NCI-H2227 (cell line): ENCODE results near the gene VPS16.

Experiments
- DNase-seq: peaks from one replicate; lab custom pipeline; 2025; ENCODE audit not compliant: unreplicated experiment; lab: John Stamatoyannopoulos, UW

The VPS16 gene

DNA sequence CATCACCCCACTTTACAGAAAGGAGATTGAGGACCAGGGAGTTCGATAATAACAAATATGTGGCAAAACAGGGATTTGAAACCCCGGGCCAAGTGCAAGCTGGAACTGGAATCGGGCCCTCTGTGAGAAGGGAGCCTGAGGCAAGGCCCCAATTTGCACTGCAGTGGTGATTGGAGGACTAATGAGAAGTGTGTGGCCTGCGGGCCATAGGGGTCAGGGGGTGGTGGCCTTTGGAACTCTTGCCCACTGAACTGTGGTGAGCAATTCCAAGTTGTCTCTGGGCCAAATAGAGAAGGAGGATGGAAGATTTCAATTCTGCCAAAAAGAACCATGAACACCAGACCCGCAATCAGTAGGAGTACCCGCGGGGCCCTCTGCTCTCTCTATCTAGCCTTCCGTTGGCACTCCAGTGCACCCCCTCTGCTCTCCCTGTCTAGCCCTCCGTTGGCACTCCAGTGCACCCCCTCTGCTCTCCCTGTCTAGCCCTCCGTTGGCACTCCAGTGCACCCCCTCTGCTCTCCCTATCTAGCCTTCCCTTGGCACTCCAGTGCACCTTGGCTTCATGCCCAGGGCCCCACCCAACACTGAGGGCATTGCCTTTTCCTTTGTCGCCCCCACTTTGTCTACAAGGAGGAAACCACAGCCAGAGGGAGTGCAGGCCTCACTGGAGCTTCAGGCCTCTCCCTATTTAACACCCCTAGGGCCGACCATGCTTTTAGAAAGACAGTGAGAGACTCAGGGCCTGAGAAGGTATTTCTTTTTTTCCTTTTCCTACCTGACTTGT lies 26.7 kb downstream of the VPS16 start:
- DNase-seq: no peak

DNA sequence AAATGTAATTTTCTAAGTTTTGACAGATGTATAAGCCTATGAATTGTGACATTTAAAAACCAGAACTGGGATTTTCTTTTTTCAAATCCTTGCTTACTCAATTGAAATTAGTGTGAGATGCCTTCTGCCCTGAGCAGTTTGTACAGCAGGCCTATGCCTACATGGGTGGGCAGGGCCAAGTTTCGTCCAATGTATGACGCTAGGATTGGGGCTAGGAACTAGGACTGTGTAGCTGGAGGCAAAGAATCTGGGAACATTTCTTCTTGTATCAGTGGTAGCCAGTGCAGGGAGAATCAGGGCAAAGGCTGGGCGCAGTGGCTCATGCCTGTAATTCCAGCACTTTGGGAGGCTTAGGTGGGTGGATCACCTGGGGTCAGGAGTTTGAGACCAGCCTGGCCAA lies 28.8 kb downstream of the VPS16 start:
- DNase-seq: no peak

DNA sequence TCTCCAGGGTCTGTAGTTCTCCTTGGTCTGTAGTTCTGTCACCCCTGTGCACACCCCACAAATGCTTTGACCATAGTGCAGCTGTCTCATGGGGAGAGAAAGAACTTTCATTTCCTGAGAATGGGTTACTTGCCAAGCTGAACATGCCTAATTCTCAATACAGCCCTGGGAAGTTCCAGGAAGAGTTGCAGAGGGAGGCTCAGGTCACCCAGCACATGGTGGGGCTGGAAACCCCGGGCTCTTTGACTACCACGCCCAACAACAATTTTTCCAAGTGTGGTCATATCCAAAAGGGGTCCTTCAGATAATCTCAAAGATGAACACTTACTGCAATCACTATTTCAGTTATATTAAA lies 30.5 kb downstream of the VPS16 start:
- no peak for DNase-seq

GRCh38 chr20:2871661-2872458 lies 31.3 kb downstream of the VPS16 start:
- DNase-seq: no peak

DNA sequence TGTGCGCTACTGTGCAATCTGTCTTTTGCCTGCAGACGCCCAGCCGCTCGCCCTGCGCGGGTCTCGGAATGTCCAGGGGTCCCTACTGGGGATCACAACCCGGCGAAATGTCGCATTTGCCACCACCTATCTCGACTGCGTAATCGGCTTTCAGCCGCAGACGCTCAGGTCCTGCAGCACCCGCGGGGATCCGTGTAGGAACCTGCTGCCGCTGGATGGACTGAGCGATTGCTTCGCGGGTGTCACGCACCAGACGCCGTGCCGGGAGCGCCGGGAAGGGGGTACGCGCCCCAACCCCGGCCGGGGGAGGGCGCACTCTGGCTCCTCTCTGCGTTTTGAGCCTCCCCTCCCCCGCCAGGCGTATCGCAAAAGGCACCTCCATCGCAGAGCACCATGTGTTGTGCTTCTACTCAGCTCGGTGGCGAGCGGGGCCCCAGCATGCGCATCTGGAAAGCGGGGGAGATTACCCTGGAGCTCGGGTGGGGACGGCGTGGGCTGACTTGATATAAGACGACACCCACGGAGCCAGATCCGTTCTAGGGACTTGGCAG lies 32.0 kb downstream of the VPS16 start:
- DNase-seq: peak; percentile 71

GRCh38 chr20:2873010-2873746 lies 32.6 kb downstream of the VPS16 start, which contains the start of gene PTPRA:
Gene PTPRA, plus strand, starts transcription at chr20:2873481. Its CDS starts 90,797 bp downstream, at chr20:2964278.
- peak; percentile 97 for DNase-seq

DNA sequence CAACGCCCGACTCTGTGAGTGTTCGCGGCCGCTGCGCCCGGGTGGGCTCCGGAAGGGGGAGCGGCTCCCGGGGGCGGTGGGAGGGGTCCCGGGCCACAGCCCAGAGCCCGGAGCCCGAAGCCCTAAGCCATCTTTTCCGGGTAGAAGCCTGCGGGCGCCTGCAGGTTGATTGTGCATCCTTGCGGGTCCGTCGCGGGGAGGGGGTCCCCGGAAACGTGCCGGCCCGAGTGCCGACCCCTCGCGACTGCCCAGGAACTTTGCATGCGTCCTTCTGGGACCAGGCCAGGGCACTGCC lies 33.1 kb downstream of the VPS16 start:
- DNase-seq: peak; percentile 87

- peak; percentile 18 for DNase-seq
Measured at GRCh38 chr20:2874456-2874855, 33.9 kb downstream of the VPS16 start.

GRCh38 chr20:2875690-2876203 lies 35.2 kb downstream of the VPS16 start:
- DNase-seq: no peak

GRCh38 chr20:2878515-2878914 lies 38.0 kb downstream of the VPS16 start:
- DNase-seq: no peak

GRCh38 chr20:2879146-2879545 lies 38.6 kb downstream of the VPS16 start:
- no peak for DNase-seq

DNA sequence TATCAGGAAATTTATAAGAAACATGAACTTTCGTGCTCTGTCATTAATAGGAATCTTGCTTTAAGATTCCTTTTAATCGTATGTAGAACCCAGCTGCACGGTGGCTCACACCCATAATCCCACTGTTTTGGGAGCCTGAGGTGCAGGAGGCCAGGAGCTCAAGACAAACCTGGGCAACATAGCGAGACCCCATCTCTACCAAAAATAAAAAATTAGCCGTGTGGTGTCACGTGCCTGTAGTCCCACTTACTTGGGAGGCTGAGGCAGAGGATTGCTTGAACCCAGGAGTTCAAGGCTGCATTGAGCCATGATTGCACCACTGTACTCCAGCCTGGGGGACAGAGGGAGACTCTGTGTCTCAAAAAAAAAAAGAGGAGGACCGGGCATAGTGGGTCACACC lies 40.1 kb downstream of the VPS16 start:
- DNase-seq: no peak

DNA sequence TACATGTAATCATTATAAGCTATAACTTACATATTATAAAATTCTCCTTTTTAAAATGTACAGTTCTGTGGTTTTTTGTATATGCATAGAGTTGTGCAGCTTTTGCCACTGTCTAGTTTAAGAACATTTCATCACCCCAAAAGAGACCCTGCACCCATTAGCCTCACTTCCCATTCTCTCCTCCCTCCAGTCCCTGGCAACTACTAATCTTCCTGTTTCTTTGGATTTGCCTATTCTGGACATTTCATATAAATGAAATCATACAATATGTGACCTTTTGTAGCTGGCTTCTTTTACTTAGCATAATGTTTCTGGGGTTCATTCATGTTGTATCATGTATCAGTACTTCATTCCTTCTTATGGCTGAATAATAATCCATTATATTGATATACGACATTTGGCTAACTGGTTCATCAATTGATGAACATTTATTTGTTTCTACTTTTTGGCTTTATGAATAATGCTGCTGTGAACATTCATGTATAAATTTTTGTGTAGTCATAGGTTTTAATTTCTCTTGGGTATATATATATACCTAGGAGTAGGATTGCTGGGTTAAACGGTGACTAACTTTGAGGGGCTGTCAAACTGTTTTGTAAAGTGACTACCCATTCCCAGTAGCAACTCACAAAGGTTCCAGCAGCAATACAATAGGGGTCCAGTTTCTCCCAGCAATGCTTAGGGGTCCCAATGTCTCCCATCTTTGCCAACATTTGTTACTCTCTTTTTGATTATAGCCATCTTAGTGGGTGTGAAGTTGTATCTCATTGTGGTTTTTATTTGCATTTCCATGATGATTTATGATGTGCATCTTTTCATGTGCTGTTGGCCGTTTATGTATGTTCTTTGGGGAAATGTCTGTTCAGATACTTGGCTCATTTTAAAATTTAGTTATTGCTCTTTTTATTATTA lies 43.4 kb downstream of the VPS16 start:
- no peak for DNase-seq

DNA sequence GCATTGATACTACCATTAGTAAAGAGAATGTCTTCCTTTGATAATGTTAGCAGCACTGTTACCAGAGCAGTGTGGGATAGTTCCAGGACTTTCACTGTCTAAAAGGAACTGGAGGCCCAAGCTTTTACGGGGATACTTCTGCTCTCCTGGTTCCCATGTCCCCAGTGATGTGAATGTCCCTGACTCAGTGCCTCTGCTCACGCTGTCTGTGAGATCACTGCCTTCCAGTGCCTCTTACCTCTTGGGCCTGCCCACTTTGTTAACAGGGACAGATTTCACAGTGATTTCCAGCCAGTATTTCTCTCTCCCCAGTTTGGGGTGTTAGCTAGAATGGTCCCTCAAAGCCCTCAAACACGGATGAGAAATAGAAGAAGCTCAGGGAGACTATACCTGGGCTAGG lies 47.2 kb downstream of the VPS16 start:
- DNase-seq: no peak

GRCh38 chr20:2888224-2888955 lies 47.8 kb downstream of the VPS16 start:
- DNase-seq: no peak

DNA sequence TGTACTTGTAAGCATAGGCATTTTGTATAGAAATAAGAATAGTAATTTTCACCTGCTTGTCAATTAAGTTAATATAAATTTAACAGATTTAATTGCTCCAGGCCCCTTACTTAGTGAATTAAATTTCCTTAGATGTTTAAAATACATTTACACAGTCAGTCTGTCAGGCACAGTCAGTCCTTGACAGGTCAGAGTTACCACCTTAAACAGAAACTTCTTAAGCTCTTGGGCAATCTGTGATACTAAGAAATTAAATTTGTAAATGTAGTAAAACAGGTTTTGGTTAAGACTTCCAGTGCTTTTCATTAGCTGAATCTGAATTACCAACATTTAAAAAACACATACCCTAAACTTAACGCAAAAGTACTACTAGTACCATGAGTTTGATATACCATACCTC lies 48.7 kb downstream of the VPS16 start:
- no peak for DNase-seq

DNA sequence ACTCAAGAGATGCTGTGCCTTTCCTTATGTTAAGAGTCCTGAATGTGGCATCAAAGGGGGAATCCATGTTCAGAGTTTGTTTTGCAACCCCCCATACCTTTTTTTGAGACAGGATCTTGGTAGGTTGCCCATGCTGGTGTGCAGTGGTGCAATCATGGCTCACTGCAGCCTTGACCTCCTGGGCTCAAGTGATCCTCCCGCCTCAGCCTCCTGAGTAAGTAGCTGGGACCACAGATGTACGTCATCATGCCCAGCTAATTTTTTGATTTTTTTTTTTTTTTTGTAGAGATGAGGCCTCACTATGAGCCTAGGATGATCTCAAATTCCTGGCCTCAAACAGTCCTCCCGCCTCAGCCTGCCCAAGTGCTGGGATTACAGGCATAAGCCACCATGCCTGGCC lies 49.3 kb downstream of the VPS16 start:
- DNase-seq: no peak

GRCh38 chr20:2890742-2891141 lies 50.2 kb downstream of the VPS16 start:
- no peak for DNase-seq

- DNase-seq: no peak
Measured at GRCh38 chr20:2891343-2891742, 50.8 kb downstream of the VPS16 start.

- DNase-seq: no peak
Measured at GRCh38 chr20:2892376-2892775, 51.8 kb downstream of the VPS16 start.
